ENCODE data around the gene SYCP3. TPM values are rescaled to one million over a fixed set of nuclear protein-coding genes. Genes with fewer than 3 reads are reported as not detected.
A peak's percentile ranks its signal among the peaks of the same experiment; 100 is the strongest.

Gene SYCP3
- polyA plus RNA-seq, 1 of the 3 experiments (the other 2 are of a cell fraction): 0.07 TPM

GRCh38 chr12:101773650-101774162 lies 34.4 kb upstream of the SYCP3 start:
- 48% methylated on average over 2 of the region's 2 CpGs for WGBS (ENCODE audit: low lambda C conversion rate)
- DNase-seq: peak; percentile 65
- Histone ChIP-seq H3K79me2 (ENCODE audit: insufficient read depth) (no peaks in the 10 kb centered on the region), H3K9me3 (no peaks in the 10 kb centered on the region), H3K9ac (no peak overlapping the region), H4K20me1 (ENCODE audit: insufficient read depth) (no peaks in the 10 kb centered on the region), H2AFZ (ENCODE audit: low read depth) (no peak overlapping the region), H3K27me3 (ENCODE audit: insufficient read depth) (no peaks in the 10 kb centered on the region), H3F3A (replicated peaks; ENCODE audit: insufficient read depth) (no peaks in the 10 kb centered on the region), H3K4me2 (no peak overlapping the region), H3K4me1 (ENCODE audit: control insufficient read depth in 1 of 2, insufficient read depth in 2 of 2, low read depth in 1 of 2, low read length in 1 of 2) (no peaks in the 10 kb centered on the region), H3K4me3 (ENCODE audit: low read depth in 2 of 2, low read length in 1 of 2) (peak overlapping the region in 1 of 2 experiments; percentile 33; a peak in 1 of 4 replicates), H3K9me2 (no peaks in the 10 kb centered on the region), H3K27ac (ENCODE audit: low read depth in 2 of 2, low read length in 1 of 2) (no peak overlapping the region), H3K36me3 (replicated peaks in 1 of 2; ENCODE audit: control insufficient read depth in 1 of 2, insufficient read depth in 2 of 2, low read length in 1 of 2) (peaks cover 7 to 9% of the 10 kb centered on the region in 2 experiments)
- ChIA-PET POLR2A (interaction anchor here (0.5 kb wide), 1 partner anchor 10 kb away, joined by 3 read pairs; no protein-coding TSS in a partner anchor), CTCF (interaction anchor here (0.5 to 3.5 kb wide), 38 partner anchors 10 to 1415 kb away, joined by 3 to 73 read pairs (median 4); partner anchors contain the start of genes ARL1 and GNPTAB)
- TF ChIP-seq, protein P1, sequence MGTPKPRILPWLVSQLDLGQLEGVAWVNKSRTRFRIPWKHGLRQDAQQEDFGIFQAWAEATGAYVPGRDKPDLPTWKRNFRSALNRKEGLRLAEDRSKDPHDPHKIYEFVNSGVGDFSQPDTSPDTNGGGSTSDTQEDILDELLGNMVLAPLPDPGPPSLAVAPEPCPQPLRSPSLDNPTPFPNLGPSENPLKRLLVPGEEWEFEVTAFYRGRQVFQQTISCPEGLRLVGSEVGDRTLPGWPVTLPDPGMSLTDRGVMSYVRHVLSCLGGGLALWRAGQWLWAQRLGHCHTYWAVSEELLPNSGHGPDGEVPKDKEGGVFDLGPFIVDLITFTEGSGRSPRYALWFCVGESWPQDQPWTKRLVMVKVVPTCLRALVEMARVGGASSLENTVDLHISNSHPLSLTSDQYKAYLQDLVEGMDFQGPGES (IDR thresholded peaks at IDR 0.05; ENCODE audit: low read depth, low read length): no peak
- TF ChIP-seq NRF1 (IDR thresholded peaks at IDR 0.05; ENCODE audit: low read depth, low read length) (no peak), RAD21 (IDR thresholded peaks at IDR 0.05; ENCODE audit: low read length) (peak; percentile 93), SMC3 (IDR thresholded peaks at IDR 0.05; ENCODE audit: low read depth, low read length) (peak; percentile 86)
- TF ChIP-seq, protein P2, sequence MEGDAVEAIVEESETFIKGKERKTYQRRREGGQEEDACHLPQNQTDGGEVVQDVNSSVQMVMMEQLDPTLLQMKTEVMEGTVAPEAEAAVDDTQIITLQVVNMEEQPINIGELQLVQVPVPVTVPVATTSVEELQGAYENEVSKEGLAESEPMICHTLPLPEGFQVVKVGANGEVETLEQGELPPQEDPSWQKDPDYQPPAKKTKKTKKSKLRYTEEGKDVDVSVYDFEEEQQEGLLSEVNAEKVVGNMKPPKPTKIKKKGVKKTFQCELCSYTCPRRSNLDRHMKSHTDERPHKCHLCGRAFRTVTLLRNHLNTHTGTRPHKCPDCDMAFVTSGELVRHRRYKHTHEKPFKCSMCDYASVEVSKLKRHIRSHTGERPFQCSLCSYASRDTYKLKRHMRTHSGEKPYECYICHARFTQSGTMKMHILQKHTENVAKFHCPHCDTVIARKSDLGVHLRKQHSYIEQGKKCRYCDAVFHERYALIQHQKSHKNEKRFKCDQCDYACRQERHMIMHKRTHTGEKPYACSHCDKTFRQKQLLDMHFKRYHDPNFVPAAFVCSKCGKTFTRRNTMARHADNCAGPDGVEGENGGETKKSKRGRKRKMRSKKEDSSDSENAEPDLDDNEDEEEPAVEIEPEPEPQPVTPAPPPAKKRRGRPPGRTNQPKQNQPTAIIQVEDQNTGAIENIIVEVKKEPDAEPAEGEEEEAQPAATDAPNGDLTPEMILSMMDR (IDR thresholded peaks at IDR 0.05): peak; percentile 96

DNA sequence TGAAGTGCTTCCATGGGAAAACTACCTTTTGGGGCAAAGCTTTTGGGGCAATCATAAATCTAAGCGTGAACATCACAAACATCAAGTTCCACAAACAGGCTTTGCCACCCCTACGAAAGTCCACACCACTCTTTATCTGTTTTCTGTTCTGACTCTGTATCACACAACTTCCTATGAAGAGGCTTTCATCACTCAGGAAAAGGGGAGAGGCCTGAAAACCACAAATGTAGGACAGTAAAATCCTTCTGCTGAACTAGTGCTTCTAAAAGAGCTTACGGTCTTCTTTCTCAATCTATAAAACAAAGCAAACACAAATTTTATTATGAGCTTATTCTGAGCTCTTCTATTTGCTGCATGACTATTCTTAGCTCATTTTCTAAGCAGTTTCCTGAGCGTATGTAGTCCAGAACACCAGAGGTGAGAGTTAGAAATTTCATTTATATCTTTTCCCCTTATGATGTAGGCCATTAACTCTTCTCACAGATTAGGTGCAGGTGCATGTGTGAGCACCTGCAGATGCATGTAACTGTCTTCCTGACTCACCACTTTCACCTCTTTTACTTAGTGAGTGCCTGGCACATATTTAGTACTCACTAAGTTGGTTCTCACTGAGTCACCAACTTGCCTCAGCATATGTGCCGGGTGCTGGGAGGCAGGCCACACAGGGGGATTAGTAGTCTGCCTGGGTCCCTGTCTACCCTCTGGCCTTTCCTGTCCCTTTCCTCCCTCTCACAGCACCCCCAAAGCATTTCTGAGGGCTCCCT lies 32.9 kb upstream of the SYCP3 start:
- Histone ChIP-seq H2AFZ (ENCODE audit: low read depth) (no peak overlapping the region), H3K4me3 (ENCODE audit: low read depth in 2 of 2, low read length in 1 of 2) (no peak overlapping the region), H3F3A (replicated peaks; ENCODE audit: insufficient read depth) (no peaks in the 10 kb centered on the region), H3K9me2 (no peaks in the 10 kb centered on the region), H3K27ac (ENCODE audit: low read depth in 2 of 2, low read length in 1 of 2) (no peak overlapping the region), H4K20me1 (ENCODE audit: insufficient read depth) (no peaks in the 10 kb centered on the region), H3K27me3 (ENCODE audit: insufficient read depth) (no peaks in the 10 kb centered on the region), H3K36me3 (replicated peaks in 1 of 2; ENCODE audit: control insufficient read depth in 1 of 2, insufficient read depth in 2 of 2, low read length in 1 of 2) (peaks cover 7 to 9% of the 10 kb centered on the region in 2 experiments), H3K4me2 (no peak overlapping the region), H3K9me3 (no peaks in the 10 kb centered on the region), H3K9ac (no peak overlapping the region), H3K4me1 (ENCODE audit: control insufficient read depth in 1 of 2, insufficient read depth in 2 of 2, low read depth in 1 of 2, low read length in 1 of 2) (no peaks in the 10 kb centered on the region), H3K79me2 (ENCODE audit: insufficient read depth) (no peaks in the 10 kb centered on the region)
- 80% methylated on average over 5 of the region's 5 CpGs for WGBS (ENCODE audit: low lambda C conversion rate)
- no peak for TF ChIP-seq YY1 (IDR thresholded peaks at IDR 0.05; ENCODE audit: low read depth)
- no peak for TF ChIP-seq TAF1 (IDR thresholded peaks at IDR 0.05; ENCODE audit: borderline replicate concordance, low read depth, low read length)
- no peak for TF ChIP-seq EP300 (IDR thresholded peaks at IDR 0.05; ENCODE audit: borderline replicate concordance in 1 of 2, low read depth in 1 of 2, low read length in 1 of 2)
- no peak for TF ChIP-seq GATA2 (CRISPR knock-in tag; IDR thresholded peaks at IDR 0.05)
- TF ChIP-seq FOXM1 (IDR thresholded peaks at IDR 0.05; ENCODE audit: low read depth): no peak
- no peak for TF ChIP-seq NRF1 (IDR thresholded peaks at IDR 0.05; ENCODE audit: low read depth, low read length)
- TF ChIP-seq GABPA (IDR thresholded peaks at IDR 0.05; ENCODE audit: low read depth): no peak
- TF ChIP-seq POLR2AphosphoS5 (IDR thresholded peaks at IDR 0.05; ENCODE audit: low read depth, low read length): no peak
- TF ChIP-seq, protein P3, sequence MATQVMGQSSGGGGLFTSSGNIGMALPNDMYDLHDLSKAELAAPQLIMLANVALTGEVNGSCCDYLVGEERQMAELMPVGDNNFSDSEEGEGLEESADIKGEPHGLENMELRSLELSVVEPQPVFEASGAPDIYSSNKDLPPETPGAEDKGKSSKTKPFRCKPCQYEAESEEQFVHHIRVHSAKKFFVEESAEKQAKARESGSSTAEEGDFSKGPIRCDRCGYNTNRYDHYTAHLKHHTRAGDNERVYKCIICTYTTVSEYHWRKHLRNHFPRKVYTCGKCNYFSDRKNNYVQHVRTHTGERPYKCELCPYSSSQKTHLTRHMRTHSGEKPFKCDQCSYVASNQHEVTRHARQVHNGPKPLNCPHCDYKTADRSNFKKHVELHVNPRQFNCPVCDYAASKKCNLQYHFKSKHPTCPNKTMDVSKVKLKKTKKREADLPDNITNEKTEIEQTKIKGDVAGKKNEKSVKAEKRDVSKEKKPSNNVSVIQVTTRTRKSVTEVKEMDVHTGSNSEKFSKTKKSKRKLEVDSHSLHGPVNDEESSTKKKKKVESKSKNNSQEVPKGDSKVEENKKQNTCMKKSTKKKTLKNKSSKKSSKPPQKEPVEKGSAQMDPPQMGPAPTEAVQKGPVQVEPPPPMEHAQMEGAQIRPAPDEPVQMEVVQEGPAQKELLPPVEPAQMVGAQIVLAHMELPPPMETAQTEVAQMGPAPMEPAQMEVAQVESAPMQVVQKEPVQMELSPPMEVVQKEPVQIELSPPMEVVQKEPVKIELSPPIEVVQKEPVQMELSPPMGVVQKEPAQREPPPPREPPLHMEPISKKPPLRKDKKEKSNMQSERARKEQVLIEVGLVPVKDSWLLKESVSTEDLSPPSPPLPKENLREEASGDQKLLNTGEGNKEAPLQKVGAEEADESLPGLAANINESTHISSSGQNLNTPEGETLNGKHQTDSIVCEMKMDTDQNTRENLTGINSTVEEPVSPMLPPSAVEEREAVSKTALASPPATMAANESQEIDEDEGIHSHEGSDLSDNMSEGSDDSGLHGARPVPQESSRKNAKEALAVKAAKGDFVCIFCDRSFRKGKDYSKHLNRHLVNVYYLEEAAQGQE (IDR thresholded peaks at IDR 0.05; ENCODE audit: low read depth, low read length): no peak
- TF ChIP-seq CHD2 (IDR thresholded peaks at IDR 0.05; ENCODE audit: low read length, partially characterized antibody): no peak
- no peak for TF ChIP-seq RAD21 (IDR thresholded peaks at IDR 0.05; ENCODE audit: low read length)
- no peak for TF ChIP-seq USF1 (IDR thresholded peaks at IDR 0.05; ENCODE audit: borderline replicate concordance, low read depth)
- no peak for TF ChIP-seq RCOR1 (IDR thresholded peaks at IDR 0.05; ENCODE audit: low read length)
- no peak for TF ChIP-seq SIN3A (IDR thresholded peaks at IDR 0.05; ENCODE audit: borderline replicate concordance, low read depth, low read length)
- TF ChIP-seq TEAD4 (IDR thresholded peaks at IDR 0.05; ENCODE audit: borderline replicate concordance, insufficient read depth): no peak
- TF ChIP-seq TCF12 (IDR thresholded peaks at IDR 0.05): no peak
- no peak for DNase-seq
- ChIA-PET POLR2A (no interaction called here), CTCF (interaction anchor here (0.6 to 3.5 kb wide), 18 partner anchors 9 to 280 kb away, joined by 3 to 73 read pairs (median 9); partner anchors contain the start of gene GNPTAB)

Measured in SK-N-SH (cell line).